Brain microvascular endothelial cell (primary cell): ENCODE data around the gene IL4R.
A peak's percentile ranks its signal among the peaks of the same experiment; 100 is the strongest.

ENCODE experiments used
- DNase-seq: peaks from one replicate; pipeline ENCODE4 v3.0.0-alpha.2; 2020
- H3K27ac ChIP-seq: fragments of 250-450 bp; sonication (Bioruptor Pico); 2 replicates; pipeline ENCODE4 v1.5.1; 2020; ENCODE audit warnings: mild to moderate bottlenecking, moderate library complexity
- H3K27me3 ChIP-seq: fragments of 250-450 bp; sonication (Bioruptor Pico); replicated peaks from 2 replicates; pipeline ENCODE4 v1.5.1; 2020; ENCODE audit warnings: mild to moderate bottlenecking
- H3K36me3 ChIP-seq: fragments of 250-450 bp; sonication (Bioruptor Pico); replicated peaks from 2 replicates; pipeline ENCODE4 v1.5.1; 2020; ENCODE audit warnings: mild to moderate bottlenecking
- H3K4me3 ChIP-seq: 2 replicates; pipeline ENCODE4 v1.5.1; 2011; ENCODE audit warnings: low read depth, mild to moderate bottlenecking, control low read depth, low read length, moderate library complexity
- CTCF ChIP-seq: IDR thresholded peaks from 2 replicates; pipeline ENCODE4 v1.5.1; 2011; ENCODE audit warnings: low read depth, mild to moderate bottlenecking, moderate library complexity, low read length, control low read depth, inconsistent platforms; ENCODE audit errors: missing control alignments
- in situ Hi-C: cut with HindIII; loops from 2 replicates; pipeline ENCODE4 v1.10.0; 2017; ENCODE audit warnings: low sequenced_read_pairs, low pct_ligation_motif_present

IL4R gene

GRCh38 chr16:27310576-27311447 lies 3.0 kb upstream of the IL4R start:
- H3K4me3 ChIP-seq = no peak overlapping the region
- no peak for TF ChIP-seq CTCF
- H3K36me3 ChIP-seq = no peaks in the 10 kb centered on the region
- no peaks in the 10 kb centered on the region for H3K27me3 ChIP-seq
- H3K27ac ChIP-seq = no peak overlapping the region
- DNase-seq = no peak
- in situ Hi-C loops = no loop called here

GRCh38 chr16:27311448-27311830 lies 2.3 kb upstream of the IL4R start:
- in situ Hi-C loops = no loop called here

GRCh38 chr16:27311897-27312303 lies 1.9 kb upstream of the IL4R start:
- TF ChIP-seq CTCF = no peak
- DNase-seq = no peak
- Histone ChIP-seq H3K27ac (no peak overlapping the region), H3K4me3 (no peak overlapping the region), H3K36me3 (no peaks in the 10 kb centered on the region), H3K27me3 (no peaks in the 10 kb centered on the region)
- in situ Hi-C loops = no loop called here

More at GRCh38 chr16:27311448-27311830, 2.3 kb upstream of the IL4R start:
- no peak overlapping the region for H3K4me3 ChIP-seq
- TF ChIP-seq CTCF = no peak
- no peaks in the 10 kb centered on the region for H3K36me3 ChIP-seq
- no peaks in the 10 kb centered on the region for H3K27me3 ChIP-seq
- no peak for DNase-seq
- H3K27ac ChIP-seq = no peak overlapping the region

GRCh38 chr16:27312580-27313421 lies 973 bp upstream of the IL4R start:
- Histone ChIP-seq H3K4me3 (peak overlapping the region; percentile 85), H3K36me3 (no peaks in the 10 kb centered on the region), H3K27ac (peak overlapping the region; percentile 98), H3K27me3 (no peaks in the 10 kb centered on the region)
- TF ChIP-seq CTCF = no peak
- no peak for DNase-seq
- in situ Hi-C loops = no loop called here

- Histone ChIP-seq H3K27ac (peak overlapping the region; percentile 98), H3K4me3 (peak overlapping the region; percentile 85), H3K27me3 (no peaks in the 10 kb centered on the region), H3K36me3 (no peaks in the 10 kb centered on the region)
- in situ Hi-C loops = no loop called here
- TF ChIP-seq CTCF = no peak
- DNase-seq = peak; percentile 97
These were observed 468 bp downstream of the IL4R start for GRCh38 chr16:27314161-27314723.
